ENCODE data around the gene DHODH. TPM values are rescaled to one million over a fixed set of nuclear protein-coding genes. Genes with fewer than 3 reads are reported as not detected.

The DHODH gene
- total and polyA plus RNA-seq, 2 of the 13 experiments (the other 11 are each of a cell fraction or from before 2014, with no cell fraction given): 10.7 to 16.4 TPM

- peak; percentile 89 for TF ChIP-seq KAT8 (CRISPR knock-in tag; IDR thresholded peaks at IDR 0.05)
- TF ChIP-seq NR2F1 (CRISPR knock-in tag; IDR thresholded peaks at IDR 0.05): no peak
- peak; percentile 50; the same call in 1 of the 2 replicates for TF ChIP-seq HOMEZ (CRISPR knock-in tag; IDR thresholded peaks at IDR 0.05; ENCODE audit: low read depth)
- TF ChIP-seq, protein P1, sequence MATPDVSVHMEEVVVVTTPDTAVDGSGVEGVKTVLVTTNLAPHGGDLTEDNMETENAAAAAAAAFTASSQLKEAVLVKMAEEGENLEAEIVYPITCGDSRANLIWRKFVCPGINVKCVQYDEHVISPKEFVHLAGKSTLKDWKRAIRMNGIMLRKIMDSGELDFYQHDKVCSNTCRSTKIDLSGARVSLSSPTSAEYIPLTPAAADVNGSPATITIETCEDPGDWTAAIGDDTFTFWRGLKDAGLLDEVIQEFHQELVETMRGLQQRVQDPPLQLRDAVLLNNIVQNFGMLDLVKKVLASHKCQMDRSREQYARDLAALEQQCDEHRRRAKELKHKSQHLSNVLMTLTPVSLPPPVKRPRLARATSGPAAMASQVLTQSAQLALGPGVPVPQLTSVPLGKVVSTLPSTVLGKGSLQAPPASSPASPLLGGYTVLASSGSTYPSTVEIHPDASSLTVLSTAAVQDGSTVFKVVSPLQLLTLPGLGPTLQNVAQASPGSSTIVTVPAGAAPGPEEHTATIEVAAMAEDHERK (CRISPR knock-in tag; IDR thresholded peaks at IDR 0.05; ENCODE audit: low read depth): no peak
- peak; percentile 16 for TF ChIP-seq SKI (IDR thresholded peaks at IDR 0.05; ENCODE audit: partially characterized antibody)
- TF ChIP-seq ZNF605 (CRISPR knock-in tag; IDR thresholded peaks at IDR 0.05): 0 out of 2 replicates have a peak, but pooled peaks have one; percentile 72
- TF ChIP-seq, protein P2, sequence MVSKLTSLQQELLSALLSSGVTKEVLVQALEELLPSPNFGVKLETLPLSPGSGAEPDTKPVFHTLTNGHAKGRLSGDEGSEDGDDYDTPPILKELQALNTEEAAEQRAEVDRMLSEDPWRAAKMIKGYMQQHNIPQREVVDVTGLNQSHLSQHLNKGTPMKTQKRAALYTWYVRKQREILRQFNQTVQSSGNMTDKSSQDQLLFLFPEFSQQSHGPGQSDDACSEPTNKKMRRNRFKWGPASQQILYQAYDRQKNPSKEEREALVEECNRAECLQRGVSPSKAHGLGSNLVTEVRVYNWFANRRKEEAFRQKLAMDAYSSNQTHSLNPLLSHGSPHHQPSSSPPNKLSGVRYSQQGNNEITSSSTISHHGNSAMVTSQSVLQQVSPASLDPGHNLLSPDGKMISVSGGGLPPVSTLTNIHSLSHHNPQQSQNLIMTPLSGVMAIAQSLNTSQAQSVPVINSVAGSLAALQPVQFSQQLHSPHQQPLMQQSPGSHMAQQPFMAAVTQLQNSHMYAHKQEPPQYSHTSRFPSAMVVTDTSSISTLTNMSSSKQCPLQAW (CRISPR knock-in tag; IDR thresholded peaks at IDR 0.05): 0 out of 2 replicates have a peak, but pooled peaks have one; percentile 23
- no peak for TF ChIP-seq U2AF2 (IDR thresholded peaks at IDR 0.05; ENCODE audit: low read depth, low read length)
- TF ChIP-seq SMARCC2 (IDR thresholded peaks at IDR 0.05): no peak
- peak; percentile 36; the same call in 1 of the 2 replicates for TF ChIP-seq ZNF446 (CRISPR knock-in tag; IDR thresholded peaks at IDR 0.05)
- peak; percentile 92 for TF ChIP-seq NFYC (CRISPR knock-in tag; IDR thresholded peaks at IDR 0.05)
- TF ChIP-seq ZBTB43 (CRISPR knock-in tag; conservative IDR thresholded peaks at IDR 0.05): no peak; the same call in 1 of the 2 replicates
- TF ChIP-seq ZNF235 (CRISPR knock-in tag; IDR thresholded peaks at IDR 0.05; ENCODE audit: borderline replicate concordance): no peak
- TF ChIP-seq ESRRA (CRISPR knock-in tag; IDR thresholded peaks at IDR 0.05; ENCODE audit: low read depth): peak; percentile 69; the same call in 1 of the 2 replicates
- no peak for TF ChIP-seq BCLAF1 (IDR thresholded peaks at IDR 0.05)
- TF ChIP-seq ZNF468 (CRISPR knock-in tag; IDR thresholded peaks at IDR 0.05): no peak
- TF ChIP-seq ZNF230 (CRISPR knock-in tag; IDR thresholded peaks at IDR 0.05): peak; percentile 66; the same call in 1 of the 2 replicates
- TF ChIP-seq, protein P3, sequence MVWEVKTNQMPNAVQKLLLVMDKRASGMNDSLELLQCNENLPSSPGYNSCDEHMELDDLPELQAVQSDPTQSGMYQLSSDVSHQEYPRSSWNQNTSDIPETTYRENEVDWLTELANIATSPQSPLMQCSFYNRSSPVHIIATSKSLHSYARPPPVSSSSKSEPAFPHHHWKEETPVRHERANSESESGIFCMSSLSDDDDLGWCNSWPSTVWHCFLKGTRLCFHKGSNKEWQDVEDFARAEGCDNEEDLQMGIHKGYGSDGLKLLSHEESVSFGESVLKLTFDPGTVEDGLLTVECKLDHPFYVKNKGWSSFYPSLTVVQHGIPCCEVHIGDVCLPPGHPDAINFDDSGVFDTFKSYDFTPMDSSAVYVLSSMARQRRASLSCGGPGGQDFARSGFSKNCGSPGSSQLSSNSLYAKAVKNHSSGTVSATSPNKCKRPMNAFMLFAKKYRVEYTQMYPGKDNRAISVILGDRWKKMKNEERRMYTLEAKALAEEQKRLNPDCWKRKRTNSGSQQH (CRISPR knock-in tag; IDR thresholded peaks at IDR 0.05; ENCODE audit: low read depth): peak; percentile 96
Observed at GRCh38 chr16:72008424-72009216, at the start of gene DHODH (continued).
